ENCODE results near the gene TRDN. TPM values are rescaled to one million over a fixed set of nuclear protein-coding genes. Genes with fewer than 3 reads are reported as not detected.
"Not testable (repeated sequence)": the region's sequence is repeated elsewhere in the genome, so short reads cannot be mapped to it uniquely, and the experiment has no call there.

TRDN gene
- total RNA-seq, 1 experiment from 2014 or later: not detected

GRCh38 chr6:123309130-123309529 is 327.6 kb downstream of the TRDN start:
- DNase-seq (ENCODE audit: low spot score): no peak

DNA sequence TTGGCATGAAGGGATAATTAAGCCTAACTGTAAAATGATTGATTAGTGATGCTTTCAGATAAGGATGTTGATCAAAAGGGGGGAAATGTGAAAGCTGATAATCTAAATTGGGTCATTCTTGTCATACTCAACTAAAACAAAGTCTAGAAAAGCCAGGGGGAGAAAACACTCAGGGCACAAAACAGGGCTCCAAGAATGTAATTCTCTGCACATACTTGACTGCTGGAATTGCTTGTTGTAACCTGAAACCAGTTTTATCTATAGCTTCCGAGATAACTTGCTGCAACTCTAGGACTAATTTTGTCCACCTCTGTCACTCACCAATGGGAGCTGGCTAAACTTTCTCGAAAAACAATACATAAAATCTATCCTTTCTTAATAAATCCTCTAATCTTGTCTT is 330.4 kb downstream of the TRDN start:
- no peak for DNase-seq (ENCODE audit: low spot score)

- no peak for DNase-seq (ENCODE audit: low spot score)
Observed at GRCh38 chr6:123295672-123296071, 341.1 kb downstream of the TRDN start.

GRCh38 chr6:123295181-123295580 is 341.6 kb downstream of the TRDN start:
- no peak for DNase-seq (ENCODE audit: low spot score)

DNA sequence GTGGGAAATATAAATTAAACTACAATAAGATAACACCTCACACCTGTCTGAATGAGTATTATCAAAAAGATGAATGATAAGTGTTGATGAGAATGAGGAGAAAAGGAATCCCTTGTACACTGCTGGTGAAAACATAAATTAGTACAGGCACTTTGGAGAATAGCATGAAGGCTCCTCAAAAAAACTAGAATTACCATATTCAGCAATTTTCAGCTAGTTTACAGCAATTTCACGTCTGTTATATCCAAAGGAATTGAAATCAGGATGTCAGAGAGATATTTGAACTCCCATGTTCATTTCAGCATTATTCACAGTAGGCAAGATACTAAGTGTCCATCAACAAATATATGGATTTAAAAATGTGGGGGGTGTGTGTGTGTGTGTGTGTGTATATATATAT is 348.1 kb downstream of the TRDN start:
- DNase-seq (ENCODE audit: low spot score): no peak

DNA sequence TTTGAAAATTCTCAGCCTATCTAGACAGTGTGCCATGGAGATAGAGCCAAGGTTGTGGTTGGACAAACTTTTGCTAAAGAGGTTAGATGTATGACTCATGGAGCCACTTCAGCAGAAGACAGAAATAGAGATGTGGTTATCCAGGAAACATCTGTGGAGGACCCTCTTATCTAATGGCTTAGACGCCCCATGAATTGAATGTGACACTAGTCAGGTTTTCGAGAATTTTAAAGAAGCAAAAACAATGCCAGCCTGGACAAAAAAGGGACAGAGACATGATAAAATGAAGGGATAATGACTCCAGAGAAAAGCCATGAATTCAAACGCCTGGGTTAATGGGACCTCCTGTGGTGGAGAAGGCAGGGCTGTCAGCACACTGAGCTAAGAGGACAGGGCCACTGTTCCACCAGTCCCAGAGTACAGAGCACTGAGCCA is 360.2 kb downstream of the TRDN start:
- DNase-seq (ENCODE audit: low spot score): no peak

DNA sequence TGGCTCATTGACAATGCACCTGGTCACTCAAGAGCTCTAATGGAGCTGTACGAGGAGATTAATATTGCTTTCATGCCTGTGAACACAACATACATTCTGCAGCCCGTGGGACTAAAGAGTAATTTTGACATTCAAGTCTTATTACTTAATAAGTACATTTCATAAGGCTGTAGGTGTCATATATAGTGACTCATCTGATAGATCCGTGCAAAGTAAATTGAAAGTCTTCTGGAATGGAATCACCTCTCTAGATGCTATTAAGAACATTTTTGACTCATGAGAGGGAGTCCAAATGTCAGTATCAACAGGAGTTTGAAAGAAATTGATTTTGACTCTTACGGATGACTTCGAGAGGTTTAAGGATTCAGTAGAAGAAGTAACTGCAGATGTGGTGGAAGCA is 372.8 kb downstream of the TRDN start:
- DNase-seq (ENCODE audit: low spot score): no peak

- no peak for DNase-seq (ENCODE audit: low spot score)
Observed at GRCh38 chr6:123240626-123241025, 396.1 kb downstream of the TRDN start.

- DNase-seq (ENCODE audit: low spot score): no peak
Observed at GRCh38 chr6:123233336-123233735, 403.4 kb downstream of the TRDN start.

DNA sequence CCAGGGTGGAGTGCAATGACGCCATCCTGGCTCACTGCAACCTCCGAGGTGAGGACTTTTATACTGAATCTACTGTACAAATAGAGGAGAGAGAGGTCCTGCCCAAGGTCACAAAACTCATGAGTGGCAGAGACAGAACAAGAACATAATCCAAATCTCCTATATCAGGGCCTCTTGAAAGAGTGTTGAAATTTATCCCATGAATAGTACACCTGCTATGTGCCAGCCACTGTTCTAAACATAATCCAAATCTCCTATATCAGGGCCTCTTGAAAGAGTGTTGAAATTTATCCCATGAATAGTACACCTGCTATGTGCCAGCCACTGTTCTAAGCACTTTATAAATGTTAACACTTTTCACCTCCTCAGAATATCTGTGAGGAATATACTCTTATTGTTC is 409.0 kb downstream of the TRDN start:
- not testable (repeated sequence) for DNase-seq (ENCODE audit: low spot score)

DNA sequence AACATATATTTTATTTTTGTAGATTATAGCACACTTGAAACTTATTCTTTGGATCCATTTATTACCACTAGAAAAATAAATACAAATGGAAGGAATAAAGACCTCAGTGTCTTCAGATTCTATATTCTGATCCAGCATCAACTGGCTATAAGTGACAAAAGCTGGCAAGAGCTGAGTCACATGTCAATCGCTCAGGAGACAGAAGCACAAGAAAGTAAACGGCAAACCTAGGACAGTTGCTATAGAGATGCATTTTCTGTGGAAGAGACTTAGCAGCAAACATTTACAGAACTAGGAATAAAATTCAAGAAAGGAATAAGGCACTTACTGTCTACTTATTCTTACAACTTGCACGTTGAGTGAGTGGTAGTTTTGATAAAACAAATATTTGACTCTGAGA is 410.4 kb downstream of the TRDN start:
- DNase-seq (ENCODE audit: low spot score): no peak

- DNase-seq (ENCODE audit: low spot score): no peak
Observed at GRCh38 chr6:123224077-123224476, 412.7 kb downstream of the TRDN start.

GRCh38 chr6:123223461-123223860 is 413.3 kb downstream of the TRDN start:
- no peak for DNase-seq (ENCODE audit: low spot score)

DNA sequence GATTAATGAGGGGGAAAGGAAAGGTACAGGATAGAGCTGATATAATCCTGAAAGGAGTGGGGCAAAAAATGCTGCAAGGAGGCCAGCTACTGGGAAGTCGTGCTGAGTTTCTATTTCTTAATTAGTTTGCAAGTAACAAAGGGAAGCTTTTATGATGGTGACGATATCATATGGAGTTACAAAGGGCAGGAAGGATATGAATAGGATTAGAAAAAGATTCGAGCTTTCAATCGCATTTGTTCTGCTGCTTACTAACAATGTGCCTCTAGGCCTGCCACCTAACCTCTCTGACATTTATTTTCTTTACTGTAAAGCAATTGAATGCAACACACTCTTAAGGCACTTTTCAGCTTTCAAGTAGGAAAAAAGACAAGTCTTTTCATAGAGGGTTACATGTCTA is 421.5 kb downstream of the TRDN start:
- no peak for DNase-seq (ENCODE audit: low spot score)

- DNase-seq (ENCODE audit: low spot score): no peak
Observed at GRCh38 chr6:123214433-123214832, 422.3 kb downstream of the TRDN start.

GRCh38 chr6:123213921-123214320 is 422.8 kb downstream of the TRDN start:
- DNase-seq (ENCODE audit: low spot score): no peak

- no peak for DNase-seq (ENCODE audit: low spot score)
Observed at GRCh38 chr6:123211777-123212545, 424.8 kb downstream of the TRDN start.

DNA sequence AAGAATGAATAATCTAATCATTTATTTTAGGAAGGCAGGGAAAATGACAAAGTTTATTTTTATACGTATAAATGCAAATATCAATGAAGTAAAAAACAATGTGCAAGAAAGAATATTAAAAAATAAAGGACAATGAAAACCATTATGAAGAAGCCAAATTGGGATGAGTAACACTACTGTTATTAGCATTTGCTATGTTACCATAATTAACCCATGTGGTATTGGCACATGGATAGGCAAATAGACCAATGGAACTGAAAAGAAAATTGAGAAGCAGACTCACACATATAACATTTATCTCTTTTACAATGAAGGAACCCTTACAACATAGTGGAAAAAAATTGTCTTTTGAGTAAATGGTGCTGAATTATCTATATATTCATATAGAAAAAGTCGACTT is 426.1 kb downstream of the TRDN start:
- no peak for DNase-seq (ENCODE audit: low spot score)

DNA sequence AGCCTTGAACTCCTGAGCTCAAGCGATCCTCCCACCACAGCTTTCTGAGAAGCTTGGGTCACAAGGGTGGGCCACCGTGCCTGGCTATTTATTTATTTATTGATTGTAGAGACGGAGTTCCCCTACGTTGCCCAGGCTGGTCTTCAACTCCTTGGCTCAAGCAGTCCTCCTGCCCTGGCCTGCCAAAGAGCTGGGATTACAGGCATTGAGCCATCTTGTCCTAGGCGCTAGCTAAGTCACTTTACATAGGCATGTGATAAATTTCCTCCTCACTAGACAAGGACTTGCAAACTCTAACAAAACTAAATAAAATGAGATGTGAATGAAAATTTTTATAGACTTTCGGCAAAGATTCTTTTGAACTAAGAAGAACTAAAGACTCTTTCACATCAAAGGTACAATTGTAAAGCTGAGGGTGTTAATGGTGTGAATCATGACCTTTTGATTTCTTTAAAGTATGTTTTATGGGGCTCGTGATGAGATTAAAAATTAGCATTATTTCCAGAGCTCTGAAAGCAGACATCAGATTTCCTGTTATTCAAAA is 428.7 kb downstream of the TRDN start:
- DNase-seq (ENCODE audit: low spot score): no peak

DNA sequence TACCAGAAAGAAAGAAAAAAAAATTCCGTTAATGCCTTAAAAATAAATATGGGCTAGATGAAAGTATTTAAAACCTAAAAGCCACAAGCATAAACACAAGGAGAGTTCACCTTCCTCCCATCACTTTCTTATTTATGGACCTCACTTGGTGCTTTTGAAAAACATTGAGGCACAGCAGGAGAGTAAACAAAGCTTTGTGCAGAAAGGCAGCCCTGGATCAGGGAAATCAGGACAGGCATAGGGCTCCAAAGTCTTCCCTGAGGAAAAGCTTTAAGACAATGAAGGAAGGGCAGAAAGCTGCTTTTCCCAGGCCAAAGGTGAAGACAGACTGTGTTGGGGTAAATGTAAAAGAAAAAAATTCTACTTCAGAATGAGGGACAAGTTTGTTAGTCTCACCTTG is 432.8 kb downstream of the TRDN start:
- DNase-seq (ENCODE audit: low spot score): no peak

DNA sequence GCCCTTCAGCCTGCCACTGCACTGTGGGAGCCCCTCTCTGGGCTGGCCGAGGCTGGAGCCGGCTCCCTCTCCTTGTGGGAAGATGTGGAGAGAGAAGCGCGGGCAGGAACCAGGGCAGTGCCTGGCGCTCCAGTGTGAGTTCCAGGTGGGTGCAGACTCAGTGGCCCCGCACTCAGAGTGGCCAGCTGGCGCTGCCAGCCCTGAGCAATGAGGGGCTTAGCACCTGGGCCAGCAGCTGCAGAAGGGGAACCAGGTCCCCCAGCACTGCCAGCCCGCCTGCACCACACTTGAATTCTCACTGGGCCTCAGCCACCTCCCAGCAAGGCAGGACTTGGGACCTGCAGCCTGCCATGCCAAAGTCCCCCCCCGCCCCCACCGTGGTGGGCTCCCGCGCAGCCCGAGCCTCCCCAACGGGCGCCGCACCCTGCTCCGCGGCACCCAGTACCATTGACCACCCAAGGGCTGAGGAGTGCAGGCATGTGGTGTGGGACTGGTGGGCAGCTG is 434.8 kb downstream of the TRDN start:
- DNase-seq (ENCODE audit: low spot score): no peak

DNA sequence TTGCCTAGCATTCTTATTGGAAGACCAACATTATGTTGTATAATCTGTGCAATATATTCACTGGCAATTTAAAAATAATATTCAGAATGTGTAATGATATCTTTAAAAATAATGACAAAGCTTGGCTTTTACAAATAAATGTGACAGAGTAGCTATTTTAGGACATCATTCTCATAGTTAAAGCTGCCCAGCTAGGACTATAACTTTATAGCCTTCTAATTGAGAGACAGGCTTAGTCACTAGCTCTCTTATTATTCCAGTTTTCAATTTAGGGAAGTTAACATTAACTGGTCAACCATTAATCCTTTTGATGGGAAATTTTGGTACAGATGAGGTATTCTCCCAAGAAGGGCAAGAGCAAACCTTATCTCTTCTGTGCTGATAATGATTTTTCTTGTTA is 443.5 kb downstream of the TRDN start:
- DNase-seq (ENCODE audit: low spot score): no peak

DNA sequence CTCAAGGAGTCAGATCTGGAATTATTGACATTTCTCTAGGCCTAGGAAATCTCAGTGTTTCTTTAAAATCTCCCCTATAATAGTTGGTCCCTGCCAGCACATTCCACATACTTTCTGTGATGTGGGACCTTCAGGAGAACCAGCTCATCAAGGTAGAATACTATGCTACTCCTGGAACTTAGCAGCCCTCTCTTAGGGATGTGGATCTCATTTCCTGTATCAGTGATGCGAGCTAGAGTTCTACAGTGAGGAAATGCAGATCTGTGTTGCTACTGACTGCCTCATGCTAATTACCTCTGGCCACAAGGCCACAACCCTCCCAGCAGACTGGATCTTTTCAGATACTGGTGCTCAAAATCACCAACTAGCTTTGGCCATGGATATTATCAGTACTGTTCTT is 446.9 kb downstream of the TRDN start:
- DNase-seq (ENCODE audit: low spot score): no peak
